ENCODE results near the gene LPO. TPM values are rescaled to one million over a fixed set of nuclear protein-coding genes. Genes with fewer than 3 reads are reported as not detected.

LPO gene
- total RNA-seq, 1 donor from 2014 or later = not detected

DNA sequence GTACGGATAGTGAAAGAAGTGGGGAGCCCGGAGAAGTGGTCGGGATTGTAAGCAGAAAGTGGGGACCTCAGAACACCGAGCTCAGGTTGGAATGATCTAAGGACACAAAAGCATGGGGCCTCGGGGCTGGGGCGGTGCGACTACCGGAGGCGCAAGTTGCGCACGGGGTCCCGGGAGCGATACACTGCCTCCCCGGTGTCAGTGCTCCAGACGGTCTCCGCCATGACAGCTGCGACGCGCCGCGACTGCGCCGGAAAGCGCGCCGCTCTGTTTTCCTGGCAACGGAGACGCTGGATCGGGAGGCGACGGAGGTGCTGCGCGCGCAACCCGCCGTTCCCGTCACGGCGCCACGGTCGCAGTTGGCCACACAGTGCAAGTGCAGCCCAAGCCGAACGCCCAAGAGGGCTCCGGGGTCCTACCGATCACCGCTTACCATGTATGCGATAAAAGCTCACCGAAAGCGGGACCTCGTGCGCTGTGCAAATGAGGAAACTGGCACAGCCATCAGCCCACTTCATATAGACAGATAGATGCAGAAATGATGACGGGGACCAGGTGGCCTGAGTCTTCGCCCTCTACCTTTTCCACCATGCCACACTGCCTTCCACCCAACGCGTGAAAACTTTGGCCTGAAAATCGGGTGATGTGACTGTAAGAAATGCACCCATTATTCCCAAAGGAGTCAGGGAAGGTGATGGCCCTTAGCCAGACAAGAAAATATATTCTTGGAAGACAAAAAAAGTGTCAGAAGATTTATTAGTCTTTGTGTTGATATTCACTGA lies 19.2 kb upstream of the LPO start, which contains the start of gene MKS1:
MKS1 (minus strand) TSS at position 249 of the 782 bp plus-strand sequence; CDS start at position 224, 25 bp downstream.
- peaks cover 3% of the 10 kb centered on the region for H3K36me3 Mint-ChIP-seq (ENCODE audit: low read depth)
- DNase-seq (ENCODE audit: low read depth, low spot score) = peak; percentile 97
- H3K9me3 Mint-ChIP-seq = no peaks in the 10 kb centered on the region
- TF ChIP-seq, protein P1, sequence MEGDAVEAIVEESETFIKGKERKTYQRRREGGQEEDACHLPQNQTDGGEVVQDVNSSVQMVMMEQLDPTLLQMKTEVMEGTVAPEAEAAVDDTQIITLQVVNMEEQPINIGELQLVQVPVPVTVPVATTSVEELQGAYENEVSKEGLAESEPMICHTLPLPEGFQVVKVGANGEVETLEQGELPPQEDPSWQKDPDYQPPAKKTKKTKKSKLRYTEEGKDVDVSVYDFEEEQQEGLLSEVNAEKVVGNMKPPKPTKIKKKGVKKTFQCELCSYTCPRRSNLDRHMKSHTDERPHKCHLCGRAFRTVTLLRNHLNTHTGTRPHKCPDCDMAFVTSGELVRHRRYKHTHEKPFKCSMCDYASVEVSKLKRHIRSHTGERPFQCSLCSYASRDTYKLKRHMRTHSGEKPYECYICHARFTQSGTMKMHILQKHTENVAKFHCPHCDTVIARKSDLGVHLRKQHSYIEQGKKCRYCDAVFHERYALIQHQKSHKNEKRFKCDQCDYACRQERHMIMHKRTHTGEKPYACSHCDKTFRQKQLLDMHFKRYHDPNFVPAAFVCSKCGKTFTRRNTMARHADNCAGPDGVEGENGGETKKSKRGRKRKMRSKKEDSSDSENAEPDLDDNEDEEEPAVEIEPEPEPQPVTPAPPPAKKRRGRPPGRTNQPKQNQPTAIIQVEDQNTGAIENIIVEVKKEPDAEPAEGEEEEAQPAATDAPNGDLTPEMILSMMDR (conservative IDR thresholded peaks at IDR 0.05) = peak; percentile 69
- H3K4me1 Mint-ChIP-seq = peaks cover 14% of the 10 kb centered on the region
- H3K27me3 Mint-ChIP-seq (ENCODE audit: low read depth) = peaks cover 26% of the 10 kb centered on the region
- peak within 1 kb of the TSS; percentile 89 for H3K4me3 Mint-ChIP-seq
- peak within 1 kb of the TSS; percentile 97 for H3K27ac Mint-ChIP-seq (ENCODE audit: unreplicated experiment)

DNA sequence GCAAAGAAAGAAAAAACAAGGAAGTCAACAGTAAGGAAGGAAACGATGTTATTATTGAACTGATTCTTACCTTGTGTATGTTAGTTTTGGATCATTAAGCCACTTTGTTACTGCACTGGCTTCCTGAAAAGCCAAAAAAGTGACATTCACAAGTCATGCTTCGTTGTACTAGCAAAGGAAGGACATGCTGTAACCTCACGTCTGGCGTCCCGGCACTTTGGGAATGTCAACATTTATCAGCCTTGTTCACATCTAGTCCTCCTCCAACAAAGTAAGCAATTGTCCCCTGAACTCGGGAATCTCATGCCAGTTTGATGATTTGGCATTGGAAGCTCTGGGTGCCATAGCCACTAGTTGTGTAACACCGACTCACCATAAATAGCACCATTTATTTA lies 18.6 kb upstream of the LPO start:
- H3K4me1 Mint-ChIP-seq = peaks cover 14% of the 10 kb centered on the region
- H3K4me3 Mint-ChIP-seq = peak overlapping the region; percentile 89
- no peaks in the 10 kb centered on the region for H3K9me3 Mint-ChIP-seq
- H3K36me3 Mint-ChIP-seq (ENCODE audit: low read depth) = peaks cover 3% of the 10 kb centered on the region
- TF ChIP-seq, protein P1 (conservative IDR thresholded peaks at IDR 0.05) = no peak
- no peak for DNase-seq (ENCODE audit: low read depth, low spot score)
- peaks cover 30% of the 10 kb centered on the region for H3K27me3 Mint-ChIP-seq (ENCODE audit: low read depth)
- H3K27ac Mint-ChIP-seq (ENCODE audit: unreplicated experiment) = no peak overlapping the region

DNA sequence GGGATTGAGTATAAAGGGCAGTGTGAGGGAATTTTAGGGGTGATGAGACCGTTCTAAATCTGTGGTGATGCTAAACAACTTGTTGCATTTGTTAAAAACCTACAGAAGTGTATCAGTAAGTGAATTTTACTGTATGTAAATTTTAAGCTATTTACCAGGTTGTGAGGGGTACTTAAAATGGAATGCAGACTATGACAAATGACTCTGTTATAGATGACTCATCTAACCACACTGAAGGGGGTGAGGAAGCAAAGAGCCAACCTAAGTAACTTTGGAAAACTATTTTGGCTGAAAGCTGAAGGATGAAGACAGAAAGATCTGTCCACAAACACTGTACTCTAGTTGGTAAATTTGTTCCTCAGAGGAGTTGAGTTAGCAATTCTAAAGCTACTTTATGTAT lies 14.1 kb upstream of the LPO start:
- peaks cover 43% of the 10 kb centered on the region for H3K27me3 Mint-ChIP-seq (ENCODE audit: low read depth)
- H3K36me3 Mint-ChIP-seq (ENCODE audit: low read depth) = peaks cover 2% of the 10 kb centered on the region
- no peak overlapping the region for H3K4me3 Mint-ChIP-seq

GRCh38 chr17:58227733-58228132 lies 10.7 kb upstream of the LPO start:
- H3K27me3 Mint-ChIP-seq (ENCODE audit: low read depth) = peaks cover 49% of the 10 kb centered on the region
- H3K27ac Mint-ChIP-seq (ENCODE audit: unreplicated experiment) = no peak overlapping the region
- no peaks in the 10 kb centered on the region for H3K9me3 Mint-ChIP-seq
- no peak for DNase-seq (ENCODE audit: low read depth, low spot score)
- no peaks in the 10 kb centered on the region for H3K4me1 Mint-ChIP-seq
- no peak overlapping the region for H3K4me3 Mint-ChIP-seq
- H3K36me3 Mint-ChIP-seq (ENCODE audit: low read depth) = no peaks in the 10 kb centered on the region
- TF ChIP-seq, protein P1 (conservative IDR thresholded peaks at IDR 0.05) = no peak

More for the DNA sequence above, 14.1 kb upstream of the LPO start:
- no peaks in the 10 kb centered on the region for H3K9me3 Mint-ChIP-seq
- H3K4me1 Mint-ChIP-seq = peaks cover 3% of the 10 kb centered on the region
- no peak overlapping the region for H3K27ac Mint-ChIP-seq (ENCODE audit: unreplicated experiment)
- DNase-seq (ENCODE audit: low read depth, low spot score) = no peak
- TF ChIP-seq, protein P1 (conservative IDR thresholded peaks at IDR 0.05) = no peak

DNA sequence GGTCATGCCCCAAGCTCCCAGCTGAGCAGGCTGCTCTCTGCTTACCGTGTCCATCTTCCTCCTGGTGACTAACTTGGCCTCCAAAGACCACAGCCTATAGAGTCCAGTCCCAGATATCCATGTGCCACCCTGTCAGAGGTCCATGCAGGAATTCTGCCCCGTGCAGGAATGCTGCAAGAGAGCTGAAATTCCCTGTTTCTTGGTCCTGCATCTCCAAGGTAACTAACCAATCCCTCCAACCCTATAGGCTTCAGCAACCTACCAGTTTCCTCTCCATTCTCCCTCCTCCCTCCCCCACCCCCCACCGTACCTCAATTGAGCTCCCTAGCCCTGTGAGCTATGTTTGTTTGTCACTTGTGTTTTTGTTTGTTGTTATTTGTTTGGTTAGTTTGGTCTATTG lies 9.7 kb upstream of the LPO start:
- no peak for DNase-seq (ENCODE audit: low read depth, low spot score)
- H3K27ac Mint-ChIP-seq (ENCODE audit: unreplicated experiment) = no peak overlapping the region
- H3K4me1 Mint-ChIP-seq = no peaks in the 10 kb centered on the region
- H3K4me3 Mint-ChIP-seq = no peak overlapping the region
- H3K9me3 Mint-ChIP-seq = no peaks in the 10 kb centered on the region
- TF ChIP-seq, protein P1 (conservative IDR thresholded peaks at IDR 0.05) = no peak
- no peaks in the 10 kb centered on the region for H3K36me3 Mint-ChIP-seq (ENCODE audit: low read depth)
- H3K27me3 Mint-ChIP-seq (ENCODE audit: low read depth) = peaks cover 45% of the 10 kb centered on the region

Measured in neural crest cell (in vitro differentiated cells).